ENCODE results near the gene CHAC2. TPM values are rescaled to one million over a fixed set of nuclear protein-coding genes. Genes with fewer than 3 reads are reported as not detected.

The CHAC2 gene
- total and polyA plus RNA-seq, 2 donors (not counting 1 experiment from before 2014, with no cell fraction given): 1.7 to 3.3 TPM

DNA sequence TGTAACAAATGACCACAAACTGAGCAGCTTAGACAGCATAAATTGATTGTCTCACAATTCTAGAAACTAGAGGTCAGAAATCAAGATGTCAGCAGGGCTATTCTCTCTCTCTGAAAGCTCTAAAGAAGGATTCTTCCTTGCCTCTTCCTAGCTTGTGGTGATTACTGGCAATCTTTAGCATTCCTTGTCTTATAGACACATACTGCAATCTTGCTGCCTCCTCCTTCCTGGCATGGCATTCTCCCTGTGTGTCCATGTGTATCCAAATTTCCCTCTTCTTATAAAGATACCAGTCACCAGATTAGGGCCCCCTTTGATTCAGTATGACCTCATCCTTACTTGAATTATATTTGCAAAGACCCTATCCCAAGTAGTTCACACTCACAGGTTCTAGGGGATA lies 16.8 kb downstream of the CHAC2 start:
- H3K4me1 ChIP-seq (ENCODE audit: control insufficient read depth, extremely low read depth, insufficient read depth, low read length): no peaks in the 10 kb centered on the region
- H3K27me3 ChIP-seq (ENCODE audit: control insufficient read depth, insufficient read depth, low read length): no peaks in the 10 kb centered on the region
- no peak overlapping the region for H3K27ac ChIP-seq (ENCODE audit: insufficient read depth, low read length)
- peak in 1 of 2 donors; percentile 36 for DNase-seq (ENCODE audit: low read depth in 2 of 2)
- H3K4me3 ChIP-seq (replicated peaks in 1 of 4; ENCODE audit: control extremely low read depth in 1 of 4, insufficient read depth in 1 of 4, low read depth in 3 of 4, low read length in 4 of 4): peak overlapping the region in 1 of 4 experiments; percentile 14
- H2AFZ ChIP-seq (ENCODE audit: low read length): no peak overlapping the region
- no peaks in the 10 kb centered on the region for H3K9me3 ChIP-seq (ENCODE audit: control insufficient read depth, insufficient read depth, low read depth, low read length)
- no peaks in the 10 kb centered on the region for H4K20me1 ChIP-seq (ENCODE audit: control insufficient read depth, extremely low read depth, insufficient read depth, low read length)
- H3K9ac ChIP-seq (ENCODE audit: insufficient read depth, low read length): no peak overlapping the region
- TF ChIP-seq EZH2 (IDR thresholded peaks at IDR 0.05; ENCODE audit: low read length, missing control alignments): no peak
- TF ChIP-seq, protein P1, sequence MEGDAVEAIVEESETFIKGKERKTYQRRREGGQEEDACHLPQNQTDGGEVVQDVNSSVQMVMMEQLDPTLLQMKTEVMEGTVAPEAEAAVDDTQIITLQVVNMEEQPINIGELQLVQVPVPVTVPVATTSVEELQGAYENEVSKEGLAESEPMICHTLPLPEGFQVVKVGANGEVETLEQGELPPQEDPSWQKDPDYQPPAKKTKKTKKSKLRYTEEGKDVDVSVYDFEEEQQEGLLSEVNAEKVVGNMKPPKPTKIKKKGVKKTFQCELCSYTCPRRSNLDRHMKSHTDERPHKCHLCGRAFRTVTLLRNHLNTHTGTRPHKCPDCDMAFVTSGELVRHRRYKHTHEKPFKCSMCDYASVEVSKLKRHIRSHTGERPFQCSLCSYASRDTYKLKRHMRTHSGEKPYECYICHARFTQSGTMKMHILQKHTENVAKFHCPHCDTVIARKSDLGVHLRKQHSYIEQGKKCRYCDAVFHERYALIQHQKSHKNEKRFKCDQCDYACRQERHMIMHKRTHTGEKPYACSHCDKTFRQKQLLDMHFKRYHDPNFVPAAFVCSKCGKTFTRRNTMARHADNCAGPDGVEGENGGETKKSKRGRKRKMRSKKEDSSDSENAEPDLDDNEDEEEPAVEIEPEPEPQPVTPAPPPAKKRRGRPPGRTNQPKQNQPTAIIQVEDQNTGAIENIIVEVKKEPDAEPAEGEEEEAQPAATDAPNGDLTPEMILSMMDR (conservative IDR thresholded peaks at IDR 0.05 in 1 of 2, IDR thresholded peaks at IDR 0.05 in 1 of 2; ENCODE audit: low read depth in 1 of 2, low read length in 2 of 2): no peak
- peaks cover 3% of the 10 kb centered on the region for H3K36me3 ChIP-seq (ENCODE audit: control insufficient read depth, insufficient read depth, low read length)
- H3K4me2 ChIP-seq (ENCODE audit: extremely low read depth, insufficient read depth, low read length): no peak overlapping the region
- H3K79me2 ChIP-seq (ENCODE audit: control insufficient read depth, insufficient read depth, low read length): peaks cover 76% of the 10 kb centered on the region

DNA sequence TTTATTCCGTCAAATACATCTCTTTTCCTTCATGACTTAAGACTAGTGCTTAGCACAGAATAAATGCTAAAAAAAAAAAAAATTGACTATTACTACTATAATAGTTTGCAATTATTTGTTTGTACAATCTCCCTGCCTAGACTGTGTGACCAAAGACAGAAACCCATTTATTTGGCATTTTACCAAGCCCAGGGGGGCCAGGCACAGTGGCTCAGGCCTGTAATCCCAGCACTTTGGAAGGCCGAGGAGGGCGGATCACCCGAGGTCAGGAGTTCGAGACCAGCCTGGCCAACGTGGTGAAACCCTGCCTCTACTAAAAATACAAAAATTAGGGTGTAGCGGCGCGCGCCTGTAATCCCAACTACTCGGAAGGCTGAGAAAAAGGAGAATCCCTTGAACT lies 17.8 kb downstream of the CHAC2 start:
- H3K79me2 ChIP-seq (ENCODE audit: control insufficient read depth, insufficient read depth, low read length): peaks cover 77% of the 10 kb centered on the region
- H3K4me1 ChIP-seq (ENCODE audit: control insufficient read depth, extremely low read depth, insufficient read depth, low read length): no peaks in the 10 kb centered on the region
- peak overlapping the region; percentile 94 to 100 (median 96) for H3K4me3 ChIP-seq (replicated peaks in 1 of 4; ENCODE audit: control extremely low read depth in 1 of 4, insufficient read depth in 1 of 4, low read depth in 3 of 4, low read length in 4 of 4)
- no peak overlapping the region for H2AFZ ChIP-seq (ENCODE audit: low read length)
- H4K20me1 ChIP-seq (ENCODE audit: control insufficient read depth, extremely low read depth, insufficient read depth, low read length): no peaks in the 10 kb centered on the region
- H3K27ac ChIP-seq (ENCODE audit: insufficient read depth, low read length): no peak overlapping the region
- H3K9me3 ChIP-seq (ENCODE audit: control insufficient read depth, insufficient read depth, low read depth, low read length): no peaks in the 10 kb centered on the region
- H3K4me2 ChIP-seq (ENCODE audit: extremely low read depth, insufficient read depth, low read length): peak overlapping the region; percentile 85
- DNase-seq (ENCODE audit: low read depth in 2 of 2): no peak
- H3K9ac ChIP-seq (ENCODE audit: insufficient read depth, low read length): no peak overlapping the region
- H3K27me3 ChIP-seq (ENCODE audit: control insufficient read depth, insufficient read depth, low read length): no peaks in the 10 kb centered on the region
- no peaks in the 10 kb centered on the region for H3K36me3 ChIP-seq (ENCODE audit: control insufficient read depth, insufficient read depth, low read length)
- TF ChIP-seq, protein P1 (conservative IDR thresholded peaks at IDR 0.05 in 1 of 2, IDR thresholded peaks at IDR 0.05 in 1 of 2; ENCODE audit: low read depth in 1 of 2, low read length in 2 of 2): no peak
- no peak for TF ChIP-seq EZH2 (IDR thresholded peaks at IDR 0.05; ENCODE audit: low read length, missing control alignments)

DNA sequence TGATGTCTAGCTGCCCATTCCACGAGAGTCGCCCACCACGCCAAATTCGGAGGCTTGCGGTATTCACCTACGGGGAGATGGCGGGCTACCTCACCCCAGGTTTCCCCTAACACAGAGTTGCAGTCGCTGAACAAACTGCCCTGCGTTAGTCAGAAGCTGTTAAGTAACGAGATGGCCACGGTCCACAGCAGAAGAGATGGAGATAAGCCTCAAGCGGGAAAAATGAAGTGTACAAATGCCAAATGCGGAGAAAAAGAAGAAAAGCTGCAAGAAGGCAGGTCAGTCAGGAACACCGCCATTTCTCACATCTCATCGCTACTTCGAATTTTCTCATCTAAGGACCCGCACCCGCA lies 18.7 kb downstream of the CHAC2 start:
- Histone ChIP-seq H3K79me2 (ENCODE audit: control insufficient read depth, insufficient read depth, low read length) (peaks cover 80% of the 10 kb centered on the region), H3K9me3 (ENCODE audit: control insufficient read depth, insufficient read depth, low read depth, low read length) (no peaks in the 10 kb centered on the region), H3K9ac (ENCODE audit: insufficient read depth, low read length) (peak overlapping the region; percentile 78), H4K20me1 (ENCODE audit: control insufficient read depth, extremely low read depth, insufficient read depth, low read length) (no peaks in the 10 kb centered on the region), H3K4me2 (ENCODE audit: extremely low read depth, insufficient read depth, low read length) (peak overlapping the region; percentile 85), H3K4me3 (replicated peaks in 1 of 4; ENCODE audit: control extremely low read depth in 1 of 4, insufficient read depth in 1 of 4, low read depth in 3 of 4, low read length in 4 of 4) (peak overlapping the region; percentile 94 to 100 (median 96)), H2AFZ (ENCODE audit: low read length) (peak overlapping the region; percentile 98), H3K36me3 (ENCODE audit: control insufficient read depth, insufficient read depth, low read length) (no peaks in the 10 kb centered on the region), H3K27me3 (ENCODE audit: control insufficient read depth, insufficient read depth, low read length) (no peaks in the 10 kb centered on the region), H3K27ac (ENCODE audit: insufficient read depth, low read length) (peak overlapping the region; percentile 84), H3K4me1 (ENCODE audit: control insufficient read depth, extremely low read depth, insufficient read depth, low read length) (no peaks in the 10 kb centered on the region)
- TF ChIP-seq, protein P1 (conservative IDR thresholded peaks at IDR 0.05 in 1 of 2, IDR thresholded peaks at IDR 0.05 in 1 of 2; ENCODE audit: low read depth in 1 of 2, low read length in 2 of 2): no peak
- no peak for TF ChIP-seq EZH2 (IDR thresholded peaks at IDR 0.05; ENCODE audit: low read length, missing control alignments)
- peak; percentile 60 to 69 for DNase-seq (ENCODE audit: low read depth in 2 of 2)

All from fibroblast of lung (primary cell).